Measurements from ENCODE around the gene KRTAP5-2. TPM values are rescaled to one million over a fixed set of nuclear protein-coding genes. Genes with fewer than 3 reads are reported as not detected.
"Not testable (repeated sequence)": the region's sequence is repeated elsewhere in the genome, so short reads cannot be mapped to it uniquely, and the experiment has no call there.

Gene KRTAP5-2
- total and polyA plus RNA-seq, 10 donors: not detected

GRCh38 chr11:1605923-1606322, 7.8 kb upstream of the KRTAP5-2 start:
- WGBS, 5 donors: 57 to 74% (median 69%) methylated on average over 11 to 13 of the region's 13 CpGs
- H3K4me1 ChIP-seq; intact Hi-C loops (cut with DNase I; ENCODE audit: low total_unique reads); H3K9me3 ChIP-seq; H3K36me3 ChIP-seq: not testable (repeated sequence)
- TF ChIP-seq POLR2AphosphoS5 (IDR thresholded peaks at IDR 0.05): peak in 2 of 3 donors; percentile 43 to 49
- Histone ChIP-seq H3K27ac (peak overlapping the region in 3 of 8 donors; percentile 39 to 48 (median 48)), H3K27me3 (replicated peaks in 1 of 7) (peaks cover 0 to 55% (median 0%) of the 10 kb centered on the region in 7 donors), H3K4me3 (peak overlapping the region in 1 of 8 donors; percentile 11)
- DNase-seq: peak; percentile 76

DNA sequence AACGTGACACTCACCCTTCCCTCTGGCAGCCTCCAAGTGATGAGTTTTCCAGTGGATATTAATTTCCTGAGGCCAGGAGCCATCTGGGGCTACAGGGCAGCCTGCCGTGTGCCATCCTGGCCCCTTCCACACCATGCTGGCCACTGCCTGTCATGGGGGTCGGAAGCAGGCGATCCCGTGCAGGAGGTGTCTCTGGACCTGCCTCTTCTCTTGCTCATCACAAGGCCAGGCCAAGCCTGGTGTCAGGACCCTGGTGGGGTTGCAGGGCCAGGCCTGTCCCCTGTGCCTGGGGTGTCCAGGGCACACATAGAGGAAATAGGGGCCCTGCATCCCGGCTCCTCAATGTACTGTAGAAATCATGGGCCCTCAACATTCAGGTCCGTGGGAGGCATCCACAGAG, 6.6 kb upstream of the KRTAP5-2 start:
- Histone ChIP-seq H3K4me3 (no peak overlapping the region), H3K27me3 (replicated peaks in 1 of 7) (peaks cover 0 to 60% (median 0%) of the 10 kb centered on the region in 7 donors), H3K27ac (no peak overlapping the region), H3K36me3 (no peaks in the 10 kb centered on the region), H3K9me3 (no peaks in the 10 kb centered on the region), H3K4me1 (no peaks in the 10 kb centered on the region)
- WGBS, 5 donors: 84 to 92% (median 88%) methylated on average over 3 to 7 of the region's 7 CpGs
- intact Hi-C loops (cut with DNase I; ENCODE audit: low total_unique reads): no loop called here
- no peak for TF ChIP-seq CTCF (IDR thresholded peaks at IDR 0.05 in 8 of 11, conservative IDR thresholded peaks at IDR 0.05 in 3 of 11)
- TF ChIP-seq POLR2A (IDR thresholded peaks at IDR 0.05): no peak
- TF ChIP-seq POLR2AphosphoS5 (IDR thresholded peaks at IDR 0.05): no peak
- DNase-seq: peak; percentile 32

DNA sequence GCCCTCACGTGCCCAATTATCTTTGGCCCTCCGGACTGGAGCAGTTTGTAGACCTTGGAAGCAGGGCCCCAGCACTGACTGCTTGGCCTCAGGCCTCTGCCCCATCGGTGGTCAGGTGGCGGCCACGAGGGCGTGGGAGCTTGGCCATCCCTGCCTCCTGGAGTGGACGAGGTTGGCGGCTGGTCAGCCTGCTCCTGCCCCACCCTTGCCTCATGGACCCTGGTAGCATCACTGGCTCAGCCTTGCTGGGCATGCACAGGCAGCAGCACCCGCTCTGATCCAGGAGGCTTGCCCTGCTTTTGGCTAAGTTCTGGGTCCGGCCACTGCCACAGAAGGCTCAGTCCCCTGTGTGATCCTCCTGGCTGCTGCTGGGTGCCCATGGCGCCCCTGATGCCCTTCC, 6.1 kb upstream of the KRTAP5-2 start:
- no peak overlapping the region for H3K4me3 ChIP-seq
- WGBS, 5 donors: 92 to 97% (median 93%) methylated on average over 6 to 11 of the region's 11 CpGs
- H3K27me3 ChIP-seq (replicated peaks in 1 of 7): peaks cover 0 to 64% (median 0%) of the 10 kb centered on the region in 7 donors
- H3K4me1 ChIP-seq: no peaks in the 10 kb centered on the region
- H3K9me3 ChIP-seq: no peaks in the 10 kb centered on the region
- peak; percentile 68 for DNase-seq
- intact Hi-C loops (cut with DNase I; ENCODE audit: low total_unique reads): no loop called here
- TF ChIP-seq POLR2A (IDR thresholded peaks at IDR 0.05): no peak
- H3K36me3 ChIP-seq: no peaks in the 10 kb centered on the region
- no peak overlapping the region for H3K27ac ChIP-seq

DNA sequence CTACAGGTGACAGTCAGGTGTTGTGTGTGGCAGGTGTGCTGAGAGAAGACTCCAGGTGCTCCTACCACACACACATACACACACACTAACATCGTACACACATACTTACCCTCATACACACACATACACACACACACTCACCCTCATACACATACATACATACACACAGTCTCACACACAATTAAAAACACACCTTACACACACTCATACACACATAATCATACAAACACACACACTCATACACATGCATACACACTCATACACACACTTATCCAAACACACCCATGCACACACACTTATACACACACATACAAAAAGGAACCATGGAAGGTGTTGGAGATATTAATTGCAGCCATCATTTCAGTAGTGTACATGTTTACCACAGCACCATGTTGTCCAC, 5.5 kb upstream of the KRTAP5-2 start:
- peaks cover 0 to 63% (median 0%) of the 10 kb centered on the region in 7 donors for H3K27me3 ChIP-seq (replicated peaks in 1 of 7)
- no peak overlapping the region for H3K4me3 ChIP-seq
- WGBS, 5 donors: 64 to 95% (median 86%) methylated on average over 1 of the region's 1 CpG
- H3K27ac ChIP-seq: no peak overlapping the region
- no peak for DNase-seq
- no peaks in the 10 kb centered on the region for H3K4me1 ChIP-seq
- no peaks in the 10 kb centered on the region for H3K9me3 ChIP-seq
- intact Hi-C loops (cut with DNase I; ENCODE audit: low total_unique reads): no loop called here
- no peaks in the 10 kb centered on the region for H3K36me3 ChIP-seq
- TF ChIP-seq CTCF (IDR thresholded peaks at IDR 0.05 in 8 of 11, conservative IDR thresholded peaks at IDR 0.05 in 3 of 11) (no peak), POLR2AphosphoS5 (IDR thresholded peaks at IDR 0.05) (no peak), POLR2A (IDR thresholded peaks at IDR 0.05) (no peak)

DNA sequence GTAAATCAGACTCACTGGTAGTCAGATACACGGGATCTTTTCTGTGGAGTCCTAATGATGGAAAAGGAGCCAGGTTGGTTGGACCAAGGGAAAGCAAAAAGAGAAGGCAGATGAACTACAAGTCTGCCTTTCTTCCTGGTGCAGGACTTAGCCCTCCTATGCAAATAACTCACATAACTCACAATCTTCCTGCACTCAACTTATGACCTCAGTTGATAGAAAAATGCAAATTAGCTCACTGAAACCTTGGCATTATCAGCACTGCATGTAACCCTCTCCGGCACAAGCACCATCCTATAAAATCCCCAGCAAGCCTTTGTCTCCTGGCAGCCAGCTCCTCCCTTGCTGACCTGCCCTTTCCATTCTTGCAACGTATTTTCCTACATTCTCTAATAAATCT, 3.6 kb upstream of the KRTAP5-2 start:
- H3K27ac ChIP-seq; H3K4me1 ChIP-seq; intact Hi-C loops (cut with DNase I; ENCODE audit: low total_unique reads); H3K36me3 ChIP-seq; DNase-seq; H3K4me3 ChIP-seq; H3K9me3 ChIP-seq: not testable (repeated sequence)
- 59 to 76% (median 70%) methylated on average over 3 of the region's 3 CpGs for WGBS, 5 donors
- peaks cover 0 to 65% (median 0%) of the 10 kb centered on the region in 7 donors for H3K27me3 ChIP-seq (replicated peaks in 1 of 7)

DNA sequence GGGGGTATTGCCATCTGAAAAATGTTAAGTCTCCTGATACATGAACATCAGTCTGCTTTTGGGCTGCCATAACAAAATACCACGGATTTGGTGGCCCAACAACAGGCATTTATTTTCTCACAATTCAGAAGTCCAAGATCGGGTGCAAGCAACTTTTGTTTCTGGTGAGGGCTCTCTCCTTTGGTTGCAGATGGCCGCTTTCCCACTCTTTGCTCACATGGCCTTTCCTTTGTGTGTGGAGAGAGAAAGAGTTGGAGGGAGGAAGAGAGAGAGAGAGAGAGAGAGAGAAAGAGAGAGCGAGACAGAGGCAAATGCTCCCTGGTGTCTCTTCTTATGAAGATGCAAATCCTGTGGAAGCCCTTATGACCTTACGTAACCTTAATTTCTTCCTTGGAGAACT, 2.5 kb upstream of the KRTAP5-2 start:
- 70 to 78% (median 78%) methylated on average over 5 of the region's 5 CpGs for WGBS, 5 donors
- intact Hi-C loops (cut with DNase I; ENCODE audit: low total_unique reads): no loop called here
- TF ChIP-seq POLR2AphosphoS5 (IDR thresholded peaks at IDR 0.05) (no peak), POLR2A (IDR thresholded peaks at IDR 0.05) (no peak), CTCF (IDR thresholded peaks at IDR 0.05 in 8 of 11, conservative IDR thresholded peaks at IDR 0.05 in 3 of 11) (no peak)

More for the DNA sequence above, 2.5 kb upstream of the KRTAP5-2 start:
- Histone ChIP-seq H3K4me1 (peaks cover 0 to 15% (median 2%) of the 10 kb centered on the region in 6 donors), H3K27ac (no peak overlapping the region), H3K4me3 (no peak overlapping the region), H3K36me3 (no peaks in the 10 kb centered on the region), H3K27me3 (replicated peaks in 1 of 7) (peaks cover 0 to 72% (median 0%) of the 10 kb centered on the region in 7 donors), H3K9me3 (no peaks in the 10 kb centered on the region)
- DNase-seq: no peak

Data from spleen (tissue), 11 donors.